ENCODE measurements around the gene TPM1. TPM values are rescaled to one million over a fixed set of nuclear protein-coding genes. Genes with fewer than 3 reads are reported as not detected.

Gene TPM1
- total and polyA plus RNA-seq, 9 of the 15 experiments (the other 6 are each of a cell fraction or from before 2014, with no cell fraction given) = 8.1 to 53.9 (median 43.1) TPM

GRCh38 chr15:63037976-63038720, 4.4 kb upstream of the TPM1 start:
- H3K9me1 ChIP-seq (ENCODE audit: control insufficient read depth, insufficient read depth, low read length) = no peaks in the 10 kb centered on the region
- H3K4me1 ChIP-seq (replicated peaks in 1 of 2; ENCODE audit: control insufficient read depth in 2 of 2, insufficient read depth in 2 of 2, low read length in 2 of 2) = peaks cover 0 to 12% of the 10 kb centered on the region in 2 experiments; a peak in 2 of 5 replicates
- ChIA-PET CTCF (ENCODE audit: low intra/inter-chr PET ratio) (no interaction called here), POLR2A (interaction anchor here (1.4 kb wide), 1 partner anchor 49 kb away, joined by 3 read pairs; no protein-coding TSS in a partner anchor)
- H4K20me1 ChIP-seq (replicated peaks; ENCODE audit: control insufficient read depth, insufficient read depth, low read length) = no peaks in the 10 kb centered on the region
- FAIRE-seq (no peak), DNase-seq (ENCODE audit: extremely low read depth in 1 of 4, low spot score in 3 of 4) (no peak), ATAC-seq (no peak)
- no peaks in the 10 kb centered on the region for H3K36me3 ChIP-seq (ENCODE audit: control insufficient read depth, insufficient read depth, low read length)
- no peaks in the 10 kb centered on the region for H3K79me2 ChIP-seq (ENCODE audit: control insufficient read depth, insufficient read depth, low read length)
- no peak overlapping the region for H3K9ac ChIP-seq (ENCODE audit: insufficient read depth in 1 of 2, low read depth in 2 of 2, low read length in 2 of 2)
- H3K4me3 ChIP-seq = no peak overlapping the region
- H2AFZ ChIP-seq (ENCODE audit: low read depth, low read length) = no peak overlapping the region
- H3K27ac ChIP-seq (ENCODE audit: extremely low read depth, low read depth, low read length) = no peak overlapping the region
- 3% methylated on average over 10 of the region's 10 CpGs for WGBS (ENCODE audit: insufficient coverage, low coverage, missing lambda C conversion rate)
- H3K9me3 ChIP-seq (replicated peaks; ENCODE audit: control insufficient read depth, insufficient read depth, low read depth, low read length) = no peaks in the 10 kb centered on the region; the same call in 1 of the 2 replicates
- intact Hi-C loops (cut with micrococcal nuclease) = no loop called here
- no TSS peak for BruUV-seq (replicated peaks)
- in situ Hi-C loops (cut with MboI) = no loop called here
- peaks cover 52 to 74% of the 10 kb centered on the region in 2 experiments for H3K27me3 ChIP-seq (ENCODE audit: control insufficient read depth in 2 of 2, insufficient read depth in 2 of 2, low read length in 2 of 2)
- H3K4me2 ChIP-seq (ENCODE audit: insufficient read depth, low read length) = no peak overlapping the region
- TF ChIP-seq ZSCAN32 (CRISPR knock-in tag; IDR thresholded peaks at IDR 0.05) (no peak), ZNF778 (CRISPR knock-in tag; IDR thresholded peaks at IDR 0.05) (no peak), SMAD3 (CRISPR knock-in tag; conservative IDR thresholded peaks at IDR 0.05) (no peak), FUS (optimal IDR thresholded peaks at IDR 0.05; ENCODE audit: low read depth, low read length) (no peak), ZNF609 (CRISPR knock-in tag; IDR thresholded peaks at IDR 0.05; ENCODE audit: borderline replicate concordance) (no peak), TCF15 (CRISPR knock-in tag; IDR thresholded peaks at IDR 0.05) (no peak), C11orf30 (IDR thresholded peaks at IDR 0.05; ENCODE audit: low read depth) (no peak), HOXB6 (CRISPR knock-in tag; IDR thresholded peaks at IDR 0.05; ENCODE audit: borderline replicate concordance) (no peak), PHF8 (IDR thresholded peaks at IDR 0.05; ENCODE audit: borderline replicate concordance, low read length) (no peak), CHD2 (IDR thresholded peaks at IDR 0.05; ENCODE audit: low read depth, low read length) (no peak), ZNF644 (tag; IDR thresholded peaks at IDR 0.05; ENCODE audit: low read depth) (no peak), UBTF (IDR thresholded peaks at IDR 0.05; ENCODE audit: borderline replicate concordance in 1 of 2, low read depth in 2 of 2, low read length in 2 of 2) (no peak)
